GM23248 (cell line): ENCODE data around the gene CLEC2B.

Source experiments
- EZH2 ChIP-seq: fragments of 200-600 bp; sonication (generic); IDR thresholded peaks from 2 replicates; pipeline ENCODE4 v1.6.1; 2018; ENCODE audit warnings: antibody characterized with exemption, mild to moderate bottlenecking; ENCODE audit not compliant: insufficient read depth, poor library complexity, severe bottlenecking
- EZH2phosphoT487 ChIP-seq: fragments of 200-600 bp; sonication (generic); IDR thresholded peaks from 2 replicates; pipeline ENCODE4 v1.6.1; 2018; ENCODE audit warnings: antibody characterized with exemption, moderate library complexity, mild to moderate bottlenecking, low read depth; ENCODE audit not compliant: insufficient read depth

- TF ChIP-seq EZH2phosphoT487 (no peak), EZH2 (no peak)
These were observed 2.3 kb downstream of the CLEC2B start for GRCh38 chr12:9866860-9867269.
